ENCODE results near the gene IRF5.
"Not testable (repeated sequence)": the region's sequence is repeated elsewhere in the genome, so short reads cannot be mapped to it uniquely, and the experiment has no call there.

IRF5 gene

GRCh38 chr7:128954830-128955802, 17.4 kb downstream of the IRF5 start:
- peak in 2 of 58 donors; percentile 12 to 31 for DNase-seq

DNA sequence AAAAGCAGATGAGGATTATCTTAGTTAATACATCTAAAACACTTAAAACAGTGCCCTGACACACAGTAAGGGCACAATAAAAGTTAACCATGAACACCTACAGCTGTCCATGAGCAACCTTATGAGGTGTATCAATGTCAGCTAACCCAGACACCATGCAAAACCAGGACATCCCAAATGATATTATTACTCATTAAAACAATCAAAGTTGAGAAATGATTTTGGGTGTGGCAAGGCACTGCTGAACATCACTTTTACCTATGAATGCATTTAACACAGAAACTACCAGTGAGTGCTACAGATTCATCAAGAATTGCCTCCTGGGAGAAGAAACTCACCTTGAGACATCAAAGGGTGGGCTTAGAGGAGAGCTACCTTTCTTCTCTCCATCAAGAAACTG, 18.3 kb downstream of the IRF5 start:
- no peak for DNase-seq

- DNase-seq: no peak
Measured at GRCh38 chr7:128959296-128959695, 21.6 kb downstream of the IRF5 start.

DNA sequence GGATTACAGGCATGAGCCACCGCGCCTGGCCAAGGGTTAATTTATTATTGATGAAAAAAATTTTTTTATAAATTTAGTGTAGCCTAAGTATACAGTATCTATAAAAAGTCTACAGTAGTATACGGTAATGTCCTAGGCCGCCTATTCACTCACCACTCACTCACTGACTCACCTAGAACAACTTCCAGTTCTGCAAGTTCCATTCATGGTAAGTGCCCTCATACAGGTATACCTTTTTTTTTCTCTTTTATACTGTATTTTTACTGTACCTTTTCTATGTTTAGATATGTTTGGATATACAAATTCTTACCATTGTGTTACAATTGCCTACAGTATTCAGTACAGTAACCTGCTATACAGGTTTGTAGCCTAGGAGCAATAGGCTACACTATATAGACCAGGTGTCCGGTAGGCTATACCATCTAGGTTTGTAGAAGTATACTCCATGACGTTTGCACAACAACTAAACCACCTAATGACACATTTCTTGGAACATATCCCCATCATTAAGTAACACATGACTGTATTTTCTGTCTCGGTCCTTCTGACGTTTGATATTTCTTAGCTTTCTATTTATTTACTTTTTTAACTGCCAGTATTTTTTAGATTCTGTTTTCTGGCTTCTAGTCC, 23.4 kb downstream of the IRF5 start:
- no peak for DNase-seq

DNA sequence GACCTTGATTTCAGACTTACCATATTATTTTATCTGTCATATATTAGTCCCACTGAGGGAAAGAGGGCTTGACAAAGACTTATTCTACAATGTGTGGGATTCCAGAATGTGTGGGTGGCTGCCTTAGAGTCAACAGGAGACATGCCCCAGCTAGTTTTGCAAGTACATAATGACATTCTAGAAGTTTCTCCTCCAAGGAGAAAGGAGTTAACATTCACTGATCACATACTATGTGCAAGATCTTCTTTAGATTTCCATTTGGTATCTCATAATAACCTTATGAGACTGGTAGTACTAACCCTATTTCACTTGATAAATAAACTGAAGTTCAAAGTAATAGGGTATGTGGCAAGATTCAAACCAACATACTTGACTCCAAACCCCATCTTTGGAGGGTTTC, 25.2 kb downstream of the IRF5 start:
- DNase-seq: no peak

GRCh38 chr7:128963327-128963757, 25.6 kb downstream of the IRF5 start:
- no peak for DNase-seq

GRCh38 chr7:128968624-128969023, 30.9 kb downstream of the IRF5 start:
- DNase-seq: no peak

GRCh38 chr7:128974241-128974934, 36.7 kb downstream of the IRF5 start:
- no peak for DNase-seq

DNA sequence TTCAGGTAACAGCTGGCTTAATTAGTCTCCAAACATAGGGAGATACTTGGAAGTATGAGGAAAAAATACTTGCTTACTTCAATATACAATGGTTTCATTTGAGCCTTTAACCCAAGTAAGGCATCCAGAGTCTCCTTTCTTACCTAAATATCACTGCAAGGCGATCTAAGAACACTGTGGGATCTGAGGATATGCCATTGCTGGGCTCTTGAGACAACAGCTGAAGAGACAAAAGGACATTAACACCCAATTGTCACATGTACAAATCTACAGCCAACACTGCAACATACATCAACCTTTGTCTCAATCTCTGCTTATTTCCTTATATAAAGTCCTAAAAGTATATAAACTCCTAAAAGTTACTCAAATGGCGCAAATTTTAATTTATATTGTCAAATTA, 44.4 kb downstream of the IRF5 start:
- no peak for DNase-seq

GRCh38 chr7:128985660-128986059, 47.9 kb downstream of the IRF5 start:
- no peak for DNase-seq

GRCh38 chr7:128986609-128987008, 48.9 kb downstream of the IRF5 start:
- peak in 6 of 58 donors; percentile 0 to 22 (median 4) for DNase-seq

DNA sequence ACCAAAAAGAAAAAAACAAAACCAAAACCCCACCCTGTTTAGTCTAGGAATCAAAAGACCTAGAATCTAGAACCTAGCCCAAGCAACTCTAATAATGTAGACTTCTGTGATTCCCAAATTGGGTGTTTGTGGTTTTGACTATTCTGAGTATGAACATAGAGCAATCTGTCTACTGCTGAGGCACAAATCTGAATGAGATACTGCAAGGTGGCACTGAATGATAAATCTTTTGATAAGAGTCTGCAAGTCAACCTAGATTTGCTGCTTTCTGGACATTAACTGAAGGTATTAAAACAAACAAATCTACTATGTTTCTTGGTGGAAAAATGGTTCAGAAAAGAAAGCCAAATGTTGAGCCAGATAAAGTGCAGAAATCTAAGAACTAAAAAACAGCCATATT, 50.6 kb downstream of the IRF5 start:
- no peak for DNase-seq

GRCh38 chr7:128989961-128990360, 52.2 kb downstream of the IRF5 start:
- DNase-seq: no peak

GRCh38 chr7:128993419-128993818, 55.7 kb downstream of the IRF5 start:
- DNase-seq: no peak

- DNase-seq: not testable (repeated sequence)
Measured at GRCh38 chr7:128994560-128994959, 56.8 kb downstream of the IRF5 start.

DNA sequence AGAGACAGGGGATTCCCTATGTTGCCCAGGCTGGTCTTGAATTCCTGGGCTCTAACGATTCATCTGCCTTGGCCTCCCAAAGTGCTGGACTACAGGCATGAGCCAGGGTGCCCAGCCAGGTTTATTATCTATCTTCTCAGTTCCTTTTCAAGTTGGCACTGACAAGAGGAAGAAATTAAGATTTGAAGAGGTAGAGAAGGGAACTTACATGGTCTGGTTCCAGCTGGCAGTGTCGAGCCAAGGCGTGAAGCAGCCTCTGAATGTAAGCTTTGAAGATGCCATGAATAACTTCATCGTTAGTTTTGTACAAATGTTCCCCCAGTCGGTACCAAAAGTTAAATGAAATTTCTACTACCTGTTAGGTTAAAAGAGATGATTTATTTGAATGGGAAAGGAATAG, 59.5 kb downstream of the IRF5 start:
- peak in 1 of 58 donors; percentile 6 for DNase-seq
